ENCODE measurements around the gene PTPRK. TPM values are rescaled to one million over a fixed set of nuclear protein-coding genes. Genes with fewer than 3 reads are reported as not detected.

The PTPRK gene
- total and polyA plus RNA-seq, 12 donors = 7.5 to 47.7 (median 35.7) TPM

DNA sequence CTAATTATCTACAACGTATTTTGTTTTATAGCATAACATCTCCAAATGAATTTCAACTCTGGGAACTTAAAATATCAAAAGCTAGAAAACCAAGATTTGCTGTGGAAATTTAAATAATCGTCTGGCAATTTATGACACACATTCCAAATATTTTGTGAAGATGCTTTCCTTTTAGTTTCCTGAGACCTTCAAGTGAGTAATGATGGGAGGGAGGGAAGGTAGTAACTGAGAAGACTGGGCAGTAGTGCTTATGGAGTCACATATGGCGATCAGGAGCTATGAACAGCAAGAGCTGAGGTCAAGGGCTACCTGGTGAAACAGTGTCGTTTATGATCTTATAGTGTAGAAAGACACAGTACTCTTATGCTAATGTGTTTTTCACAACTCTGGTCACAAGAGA, 441.4 kb downstream of the PTPRK start:
- no peak for ATAC-seq
- H3K4me1 ChIP-seq = no peaks in the 10 kb centered on the region
- no peak for DNase-seq
- intact Hi-C loops (cut with DNase I) = no loop called here
- peaks cover 0 to 75% (median 12%) of the 10 kb centered on the region in 9 donors for H3K36me3 ChIP-seq
- no peak overlapping the region for H3K4me3 ChIP-seq
- TF ChIP-seq, protein P1, sequence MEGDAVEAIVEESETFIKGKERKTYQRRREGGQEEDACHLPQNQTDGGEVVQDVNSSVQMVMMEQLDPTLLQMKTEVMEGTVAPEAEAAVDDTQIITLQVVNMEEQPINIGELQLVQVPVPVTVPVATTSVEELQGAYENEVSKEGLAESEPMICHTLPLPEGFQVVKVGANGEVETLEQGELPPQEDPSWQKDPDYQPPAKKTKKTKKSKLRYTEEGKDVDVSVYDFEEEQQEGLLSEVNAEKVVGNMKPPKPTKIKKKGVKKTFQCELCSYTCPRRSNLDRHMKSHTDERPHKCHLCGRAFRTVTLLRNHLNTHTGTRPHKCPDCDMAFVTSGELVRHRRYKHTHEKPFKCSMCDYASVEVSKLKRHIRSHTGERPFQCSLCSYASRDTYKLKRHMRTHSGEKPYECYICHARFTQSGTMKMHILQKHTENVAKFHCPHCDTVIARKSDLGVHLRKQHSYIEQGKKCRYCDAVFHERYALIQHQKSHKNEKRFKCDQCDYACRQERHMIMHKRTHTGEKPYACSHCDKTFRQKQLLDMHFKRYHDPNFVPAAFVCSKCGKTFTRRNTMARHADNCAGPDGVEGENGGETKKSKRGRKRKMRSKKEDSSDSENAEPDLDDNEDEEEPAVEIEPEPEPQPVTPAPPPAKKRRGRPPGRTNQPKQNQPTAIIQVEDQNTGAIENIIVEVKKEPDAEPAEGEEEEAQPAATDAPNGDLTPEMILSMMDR (IDR thresholded peaks at IDR 0.05) = no peak
- no peak overlapping the region for H3K27ac ChIP-seq
- 94 to 95% methylated on average over 4 of the region's 4 CpGs for WGBS, 2 donors
- H3K27me3 ChIP-seq = no peaks in the 10 kb centered on the region
- H3K9me3 ChIP-seq = no peaks in the 10 kb centered on the region

DNA sequence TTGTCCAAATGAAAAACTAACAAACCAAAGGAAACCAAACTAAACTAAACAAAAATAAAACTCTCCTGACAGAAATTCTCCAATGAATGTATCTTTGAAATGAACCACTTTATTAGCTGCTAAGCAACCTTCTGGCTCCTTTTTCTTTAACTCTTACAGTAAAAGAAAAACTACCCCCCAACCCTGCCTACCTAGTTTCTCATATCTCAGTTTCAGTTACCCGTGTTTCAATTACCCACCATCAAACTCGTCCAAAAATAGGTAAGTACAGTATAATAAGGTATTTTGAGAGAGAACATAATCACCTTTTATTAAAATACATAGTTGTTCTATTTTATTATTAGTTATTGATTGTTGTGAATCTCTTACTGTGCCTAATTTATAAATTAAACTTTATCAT, 442.1 kb downstream of the PTPRK start:
- no peak overlapping the region for H3K27ac ChIP-seq
- peaks cover 0 to 70% (median 5%) of the 10 kb centered on the region in 9 donors for H3K36me3 ChIP-seq
- 91 to 92% methylated on average over 2 of the region's 2 CpGs for WGBS, 2 donors
- TF ChIP-seq, protein P1 (IDR thresholded peaks at IDR 0.05) = no peak
- no peaks in the 10 kb centered on the region for H3K9me3 ChIP-seq
- ATAC-seq = no peak
- DNase-seq = no peak
- peaks cover 0 to 5% (median 0%) of the 10 kb centered on the region in 9 donors for H3K4me1 ChIP-seq
- H3K4me3 ChIP-seq = no peak overlapping the region
- intact Hi-C loops (cut with DNase I) = no loop called here
- no peaks in the 10 kb centered on the region for H3K27me3 ChIP-seq

DNA sequence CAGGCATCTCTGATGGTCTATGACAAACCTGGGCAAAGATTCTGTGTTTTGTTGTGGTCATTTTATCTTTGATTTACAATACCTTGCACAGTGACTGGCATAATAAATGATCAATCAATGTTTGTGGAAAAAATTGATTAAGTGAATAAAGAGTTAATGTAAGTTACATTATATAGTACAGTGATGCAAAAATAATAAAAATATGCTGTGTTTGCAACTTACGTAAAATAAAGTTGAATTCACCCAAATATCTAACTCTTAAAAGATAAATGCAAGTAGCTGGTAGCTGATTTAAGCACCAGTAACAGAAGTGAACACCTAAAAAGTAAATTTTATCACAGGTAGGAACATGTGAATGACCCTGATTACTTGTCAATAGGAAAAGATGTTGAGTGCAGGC, 443.6 kb downstream of the PTPRK start:
- WGBS, 2 donors = 94 to 100% methylated on average over 1 of the region's 1 CpG
- intact Hi-C loops (cut with DNase I) = no loop called here
- ATAC-seq (no peak), DNase-seq (no peak)
- H3K4me3 ChIP-seq = no peak overlapping the region
- TF ChIP-seq, protein P1 (IDR thresholded peaks at IDR 0.05) = no peak
- no peak overlapping the region for H3K27ac ChIP-seq
- H3K4me1 ChIP-seq = peaks cover 0 to 7% (median 0%) of the 10 kb centered on the region in 9 donors
- no peaks in the 10 kb centered on the region for H3K27me3 ChIP-seq
- peaks cover 0 to 61% (median 5%) of the 10 kb centered on the region in 9 donors for H3K36me3 ChIP-seq
- H3K9me3 ChIP-seq = no peaks in the 10 kb centered on the region

DNA sequence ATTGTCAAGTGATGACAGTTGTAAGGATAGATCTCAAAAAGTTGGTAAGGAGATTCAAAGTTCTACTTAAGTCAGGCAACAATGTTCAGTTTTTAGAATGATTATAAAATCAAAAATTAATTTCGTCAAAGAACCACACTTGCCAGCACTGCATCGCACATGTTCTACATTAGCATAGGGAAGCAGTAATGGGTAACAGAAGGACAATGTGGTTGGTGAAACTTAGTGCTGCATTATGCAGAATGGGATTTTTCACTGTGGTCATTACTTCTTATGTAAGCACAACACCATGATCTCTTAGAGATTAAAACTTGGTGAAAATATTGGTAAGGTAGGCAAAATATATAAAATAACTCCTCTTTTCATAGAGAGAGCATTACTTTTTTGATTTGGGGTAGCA, 445.8 kb downstream of the PTPRK start:
- TF ChIP-seq, protein P1 (IDR thresholded peaks at IDR 0.05) = no peak
- no peak for ATAC-seq
- no peak overlapping the region for H3K4me3 ChIP-seq
- WGBS, 2 donors = 93 to 97% methylated on average over 2 of the region's 2 CpGs
- peaks cover 0 to 7% (median 0%) of the 10 kb centered on the region in 9 donors for H3K4me1 ChIP-seq
- H3K36me3 ChIP-seq = peaks cover 0 to 42% (median 5%) of the 10 kb centered on the region in 9 donors
- no peaks in the 10 kb centered on the region for H3K9me3 ChIP-seq
- no peaks in the 10 kb centered on the region for H3K27me3 ChIP-seq
- intact Hi-C loops (cut with DNase I) = no loop called here
- DNase-seq = no peak
- no peak overlapping the region for H3K27ac ChIP-seq
